Astrocyte of the spinal cord (primary cell): ENCODE measurements around the gene RPL41.

Experiments
- DNase-seq: peaks from one replicate; pipeline ENCODE4 v3.0.0; 2011; ENCODE audit warnings: low read depth, low spot score
- H3K4me3 ChIP-seq: 2 replicates; pipeline ENCODE4 v1.5.1; 2011; ENCODE audit warnings: low read depth, mild to moderate bottlenecking, low read length, moderate library complexity
- CTCF ChIP-seq: IDR thresholded peaks from 2 replicates; pipeline ENCODE4 v1.5.1; 2012; ENCODE audit warnings: low read depth, mild to moderate bottlenecking, low read length, inconsistent platforms
- in situ Hi-C: cut with HindIII; loops from 2 replicates; pipeline ENCODE4 v1.10.0; 2017; ENCODE audit warnings: low sequenced_read_pairs

RPL41 gene

GRCh38 chr12:56161690-56162351 lies 45.4 kb downstream of the RPL41 start:
- in situ Hi-C loops = no loop called here
- no peak overlapping the region for H3K4me3 ChIP-seq
- TF ChIP-seq CTCF = no peak
- DNase-seq = no peak

GRCh38 chr12:56162468-56163290 lies 46.2 kb downstream of the RPL41 start:
- H3K4me3 ChIP-seq = no peak overlapping the region
- no peak for TF ChIP-seq CTCF
- in situ Hi-C loops = no loop called here
- DNase-seq = no peak

GRCh38 chr12:56163533-56164344 lies 47.3 kb downstream of the RPL41 start:
- no peak for DNase-seq
- TF ChIP-seq CTCF = no peak
- no peak overlapping the region for H3K4me3 ChIP-seq
- in situ Hi-C loops = no loop called here

GRCh38 chr12:56164345-56164729 lies 47.9 kb downstream of the RPL41 start:
- H3K4me3 ChIP-seq = no peak overlapping the region
- no peak for DNase-seq
- in situ Hi-C loops = no loop called here
- no peak for TF ChIP-seq CTCF

- no peak overlapping the region for H3K4me3 ChIP-seq
- in situ Hi-C loops = no loop called here
- no peak for TF ChIP-seq CTCF
- no peak for DNase-seq
Measured at GRCh38 chr12:56165369-56165768, 48.9 kb downstream of the RPL41 start.
